HCT116 (cell line): Measurements from ENCODE around the gene KLHL22. TPM values are rescaled to one million over a fixed set of nuclear protein-coding genes. Genes with fewer than 3 reads are reported as not detected.

ENCODE experiments used
- ATAC-seq: fragments of 200-7000 bp; cut with Tn5 transposase; 2 replicates; pipeline ENCODE4 v1.9.1; 2020; ENCODE audit warnings: mild to moderate bottlenecking, moderate library complexity
- BruUV-seq: library from RNA; stranded (reverse); fragments of 400-500 nt; replicated peaks from 2 replicates; lab custom pipeline; 2021; lab: Mats Ljungman, UMichigan
- CTCF ChIA-PET: fragments of 300-600 bp; sonication (Branson Sonifier 250); formaldehyde crosslinking; loops from one replicate; lab custom pipeline; 2021; ENCODE audit warnings: antibody characterized with exemption; lab: Charles Lee
- POLR2A ChIA-PET: fragments of 300-600, 350-600 bp; sonication (Branson Sonifier 250); formaldehyde crosslinking; loops from one replicate; lab custom pipeline; 2021; ENCODE audit warnings: antibody characterized with exemption; lab: Charles Lee
- RAD21 ChIA-PET, 2 experiments: fragments of 300-600 bp; sonication (Branson Sonifier 250); formaldehyde crosslinking; loops; one replicate each; lab custom pipeline; 2023; ENCODE audit warnings: low total read pairs in 2 of 2; ENCODE audit not compliant: uncharacterized antibody in 2 of 2, unreplicated experiment in 2 of 2, low non-redundant PET in 1 of 2; lab: Charles Lee
- DNase-seq: peaks from one replicate; pipeline ENCODE4 v3.0.0-alpha.2; 2010; ENCODE audit warnings: low read depth, low spot score
- H2AFZ ChIP-seq: fragments of 200-600 bp; shearing (Covaris generic), sonication (generic); 2 replicates; pipeline ENCODE4 v1.6.1; 2017; ENCODE audit warnings: low read depth, mixed run types, mixed read lengths, antibody characterized with exemption, low read length; ENCODE audit not compliant: poor library complexity, severe bottlenecking
- H3K27ac ChIP-seq: 2 replicates; pipeline ENCODE4 v1.5.1; 2012; ENCODE audit warnings: low read depth, low read length
- H3K27me3 ChIP-seq: fragments of 200-600 bp; sonication (generic); 2 replicates; pipeline ENCODE4 v1.6.1; 2016; ENCODE audit warnings: mixed run types, low read length, mixed read lengths; ENCODE audit not compliant: insufficient read depth
- H3K36me3 ChIP-seq, 2 experiments: fragments of 200-500 bp in 1 of 2; fragments of 200-600 bp in 1 of 2; sonication (Bioruptor generic) in 1 of 2; sonication (generic) in 1 of 2; 2 replicates each; pipeline versions ENCODE4 v1.5.1 to v1.6.1; 2014 to 2016; ENCODE audit warnings: low read length in 2 of 2, inconsistent platforms in 1 of 2, mixed read lengths in 1 of 2, mixed run types in 1 of 2; ENCODE audit not compliant: insufficient read depth in 2 of 2, control insufficient read depth in 1 of 2
- H3K4me1 ChIP-seq, 2 experiments: fragments of 200-600 bp in 1 of 2; sonication (generic) in 1 of 2; 2 replicates each; pipeline versions ENCODE4 v1.5.1 to v1.6.1; 2012 to 2017; ENCODE audit warnings: low read length in 2 of 2, inconsistent platforms in 1 of 2, mild to moderate bottlenecking in 1 of 2, mixed read lengths in 1 of 2, mixed run types in 1 of 2, moderate library complexity in 1 of 2; ENCODE audit not compliant: insufficient read depth in 2 of 2, control insufficient read depth in 1 of 2
- H3K4me2 ChIP-seq: fragments of 200-600 bp; sonication (generic); 2 replicates; pipeline ENCODE4 v1.6.1; 2017; ENCODE audit warnings: mixed run types, low read length, mixed read lengths
- H3K4me3 ChIP-seq, 2 experiments: fragments of 200-600 bp in 1 of 2; sonication (generic) in 1 of 2; replicated peaks in 1 of 2; 2 replicates each; pipeline ENCODE4 v1.5.1; 2011 to 2016; ENCODE audit warnings: low read length in 2 of 2, control low read depth in 1 of 2, low read depth in 1 of 2, mild to moderate bottlenecking in 1 of 2, mixed read lengths in 1 of 2, mixed run types in 1 of 2
- H3K79me2 ChIP-seq: fragments of 200-600 bp; sonication (generic); 2 replicates; pipeline ENCODE4 v1.6.1; 2017; ENCODE audit warnings: mild to moderate bottlenecking, mixed run types, low read length, moderate library complexity, mixed read lengths; ENCODE audit not compliant: insufficient read depth
- H3K9ac ChIP-seq: fragments of 200-600 bp; sonication (generic); 2 replicates; pipeline ENCODE4 v1.6.1; 2016; ENCODE audit warnings: low read length, mixed read lengths
- H3K9me2 ChIP-seq: fragments of 200-600 bp; sonication (generic), shearing (Covaris generic); 2 replicates; pipeline ENCODE4 v1.6.1; 2017; ENCODE audit warnings: mixed run types, mild to moderate bottlenecking, moderate library complexity; ENCODE audit not compliant: insufficient read depth
- H3K9me3 ChIP-seq, 2 experiments: fragments of 200-500 bp in 1 of 2; fragments of 200-600 bp in 1 of 2; sonication (Bioruptor generic) in 1 of 2; sonication (generic) in 1 of 2; 2 replicates each; pipeline ENCODE4 v1.6.1; 2014 to 2017; ENCODE audit warnings: low read length in 2 of 2, mixed read lengths in 2 of 2, inconsistent platforms in 1 of 2, low read depth in 1 of 2, mild to moderate bottlenecking in 1 of 2, mixed run types in 1 of 2, moderate library complexity in 1 of 2; ENCODE audit not compliant: control insufficient read depth in 1 of 2, insufficient read depth in 1 of 2
- H4K20me1 ChIP-seq: fragments of 200-600 bp; sonication (generic), shearing (Covaris generic); 2 replicates; pipeline ENCODE4 v1.6.1; 2017; ENCODE audit warnings: mixed run types, mild to moderate bottlenecking, moderate library complexity; ENCODE audit not compliant: insufficient read depth
- ATF3 ChIP-seq: IDR thresholded peaks from 2 replicates; pipeline ENCODE4 v1.6.1; 2012
- CBX3 ChIP-seq: IDR thresholded peaks from 2 replicates; pipeline ENCODE4 v1.6.1; 2012; ENCODE audit warnings: low read depth
- CTCF ChIP-seq, 3 experiments: fragments of 200-600 bp in 1 of 3; sonication (generic) in 1 of 3; IDR thresholded peaks in 2 of 3; conservative IDR thresholded peaks in 1 of 3; 2 replicates each; pipeline ENCODE4 v1.5.1; 2012 to 2017; ENCODE audit warnings: low read depth in 2 of 3, low read length in 2 of 3, antibody characterized with exemption in 1 of 3, borderline replicate concordance in 1 of 3, control low read depth in 1 of 3, mild to moderate bottlenecking in 1 of 3, mixed read lengths in 1 of 3, mixed run types in 1 of 3, moderate library complexity in 1 of 3; ENCODE audit not compliant: insufficient read depth in 1 of 3
- ELF1 ChIP-seq: IDR thresholded peaks from 2 replicates; pipeline ENCODE4 v1.6.1; 2012; ENCODE audit warnings: low read depth, borderline replicate concordance
- EZH2 ChIP-seq: fragments of 200-600 bp; sonication (generic); IDR thresholded peaks from 2 replicates; pipeline ENCODE4 v1.6.1; 2017; ENCODE audit warnings: antibody characterized with exemption, mixed run types
- EZH2phosphoT487 ChIP-seq: fragments of 200-600 bp; IDR thresholded peaks from 2 replicates; pipeline ENCODE4 v1.6.1; 2018; ENCODE audit warnings: antibody characterized with exemption, borderline replicate concordance
- FOSL1 ChIP-seq: IDR thresholded peaks from 2 replicates; pipeline ENCODE4 v1.6.1; 2012; ENCODE audit warnings: low read depth
- JUND ChIP-seq: IDR thresholded peaks from 2 replicates; pipeline ENCODE4 v1.6.1; 2012
- MAX ChIP-seq: IDR thresholded peaks from 2 replicates; pipeline ENCODE4 v1.6.1; 2012
- POLR2A ChIP-seq: IDR thresholded peaks from 2 replicates; pipeline ENCODE4 v1.7.0; 2011; ENCODE audit warnings: borderline replicate concordance; ENCODE audit not compliant: insufficient read depth, insufficient read length; ENCODE audit errors: extremely low read depth
- POLR2AphosphoS5 ChIP-seq: IDR thresholded peaks from 2 replicates; pipeline ENCODE4 v1.6.1; 2011; ENCODE audit warnings: mild to moderate bottlenecking, low read depth, low read length, moderate library complexity
- RAD21 ChIP-seq: IDR thresholded peaks from 2 replicates; pipeline ENCODE4 v1.6.1; 2012; ENCODE audit warnings: low read depth, mild to moderate bottlenecking
- SIN3A ChIP-seq: IDR thresholded peaks from 2 replicates; pipeline ENCODE4 v1.6.1; 2012; ENCODE audit warnings: low read depth
- SP1 ChIP-seq: IDR thresholded peaks from 2 replicates; pipeline ENCODE4 v1.6.1; 2012; ENCODE audit warnings: low read depth
- SRF ChIP-seq: IDR thresholded peaks from 2 replicates; pipeline ENCODE4 v1.6.1; 2012; ENCODE audit warnings: low read depth
- TCF7L2 ChIP-seq: IDR thresholded peaks from 2 replicates; pipeline ENCODE4 v1.7.0; 2011; ENCODE audit warnings: borderline replicate concordance, inconsistent platforms; ENCODE audit not compliant: insufficient read depth, insufficient read length; ENCODE audit errors: extremely low read depth
- YY1 ChIP-seq: IDR thresholded peaks from 2 replicates; pipeline ENCODE4 v1.6.1; 2011; ENCODE audit warnings: low read length, low read depth, moderate library complexity, mild to moderate bottlenecking; ENCODE audit not compliant: insufficient replicate concordance; ENCODE audit errors: extremely low read depth
- ZBTB33 ChIP-seq: IDR thresholded peaks from 2 replicates; pipeline ENCODE4 v1.6.1; 2011; ENCODE audit warnings: mild to moderate bottlenecking, low read length, moderate library complexity; ENCODE audit not compliant: insufficient replicate concordance; ENCODE audit errors: extremely low read depth
- ZFX ChIP-seq: fragments of 450-650 bp; IDR thresholded peaks from 2 replicates; pipeline ENCODE4 v1.6.1; 2017
- ZNF274 ChIP-seq: fragments of 200-500 bp; sonication (Bioruptor generic); IDR thresholded peaks from 2 replicates; pipeline ENCODE4 v1.6.1; 2014; ENCODE audit warnings: mild to moderate bottlenecking, low read depth, low read length, inconsistent platforms
- intact Hi-C: fragments of 100-400 bp; cut with micrococcal nuclease; formaldehyde crosslinking; loops from 2 replicates; pipeline ENCODE4 v1.10.0; 2022
- total RNA-seq: library from RNA; stranded (reverse); gene quantifications from one replicate; pipeline ENCODE4 v1.2.1, GENCODE V29; 2021; ENCODE audit not compliant: unreplicated experiment

The KLHL22 gene
- total RNA-seq, 1 experiment from 2014 or later, result 16.4 TPM

- no peak within 1 kb of the TSS for H3K4me2 ChIP-seq
- H3K27me3 ChIP-seq, result no peaks in the 10 kb centered on the region
- H3K4me1 ChIP-seq, result no peaks in the 10 kb centered on the region
- no peaks in the 10 kb centered on the region for H4K20me1 ChIP-seq
- H3K4me3 ChIP-seq, result no peak within 1 kb of the TSS
- H3K79me2 ChIP-seq, result no peaks in the 10 kb centered on the region
- BruUV-seq, result no TSS peak
- no peak within 1 kb of the TSS for H3K27ac ChIP-seq
- H3K36me3 ChIP-seq, result no peaks in the 10 kb centered on the region
- TF ChIP-seq FOSL1 (no peak), SRF (no peak), CTCF (IDR thresholded peaks at IDR 0.05 in 2 of 3, conservative IDR thresholded peaks at IDR 0.05 in 1 of 3; ENCODE audit: borderline replicate concordance in 1 of 3, insufficient read depth in 1 of 3, low read depth in 2 of 3, low read length in 2 of 3) (no peak), TCF7L2 (no peak), POLR2AphosphoS5 (no peak), POLR2A (no peak), SP1 (no peak), ZNF274 (no peak), ELF1 (no peak), YY1 (no peak), MAX (no peak), EZH2 (no peak), ZFX (no peak), JUND (no peak), ATF3 (no peak), SIN3A (no peak), EZH2phosphoT487 (no peak), ZBTB33 (no peak), CBX3 (no peak), RAD21 (no peak)
- H3K9me2 ChIP-seq, result no peaks in the 10 kb centered on the region
- H3K9ac ChIP-seq, result no peak within 1 kb of the TSS
- intact Hi-C loops, result no loop called here
- no peak within 1 kb of the TSS for H2AFZ ChIP-seq
- ChIA-PET RAD21 (no interaction called here), POLR2A (no interaction called here), CTCF (no interaction called here)
- H3K9me3 ChIP-seq, result no peaks in the 10 kb centered on the region
- ATAC-seq (no peak), DNase-seq (no peak)
Measured at GRCh38 chr22:20437613-20438426, 57.8 kb downstream of the KLHL22 start, which contains the start of gene SCARF2. SCARF2 (minus strand) TSS chr22:20437825; CDS start chr22:20437754, 71 bp downstream.
